Measurements from ENCODE around the gene SLC25A22. TPM values are rescaled to one million over a fixed set of nuclear protein-coding genes. Genes with fewer than 3 reads are reported as not detected.
A peak's percentile ranks its signal among the peaks of the same experiment; 100 is the strongest.

Gene SLC25A22
- total and polyA plus RNA-seq, 10 donors, result 6.3 to 23.2 (median 14.1) TPM

- DNase-seq, result no peak
- peaks cover 0 to 9% (median 0%) of the 10 kb centered on the region in 6 donors for H3K36me3 ChIP-seq
- TF ChIP-seq POLR2AphosphoS5 (IDR thresholded peaks at IDR 0.05) (peak in 1 of 3 donors; percentile 4), POLR2A (IDR thresholded peaks at IDR 0.05) (no peak)
- H3K27ac ChIP-seq, result peak overlapping the region in 6 of 8 donors; percentile 92 to 97 (median 95)
- WGBS, 5 donors, result 29 to 59% (median 38%) methylated on average over 7 to 8 of the region's 8 CpGs
- intact Hi-C loops (cut with DNase I; ENCODE audit: low total_unique reads), result loop anchor here (10.0 kb wide), 1 partner anchor 209 kb away; no protein-coding TSS in a partner anchor
- H3K4me1 ChIP-seq, result peaks cover 28 to 93% (median 76%) of the 10 kb centered on the region in 6 donors
- H3K27me3 ChIP-seq (replicated peaks in 1 of 7), result peaks cover 0 to 60% (median 4%) of the 10 kb centered on the region in 7 donors
- no peaks in the 10 kb centered on the region for H3K9me3 ChIP-seq
- H3K4me3 ChIP-seq, result peak overlapping the region in 2 of 8 donors; percentile 98 to 100
These were observed 47.9 kb upstream of the SLC25A22 start for GRCh38 chr11:845872-846495.

GRCh38 chr11:844693-845644 lies 46.9 kb upstream of the SLC25A22 start:
- H3K4me3 ChIP-seq, result peak overlapping the region in 6 of 8 donors; percentile 91 to 100 (median 98)
- intact Hi-C loops (cut with DNase I; ENCODE audit: low total_unique reads), result loop anchor here (10.0 kb wide), 1 partner anchor 210 kb away; no protein-coding TSS in a partner anchor
- no peaks in the 10 kb centered on the region for H3K9me3 ChIP-seq
- H3K4me1 ChIP-seq, result peaks cover 37 to 93% (median 77%) of the 10 kb centered on the region in 6 donors
- peak overlapping the region; percentile 60 to 97 (median 95) for H3K27ac ChIP-seq
- H3K27me3 ChIP-seq (replicated peaks in 1 of 7), result peaks cover 0 to 52% (median 4%) of the 10 kb centered on the region in 7 donors
- WGBS, 5 donors, result 31 to 43% (median 35%) methylated on average over 11 to 31 of the region's 31 CpGs
- TF ChIP-seq CTCF (IDR thresholded peaks at IDR 0.05 in 8 of 11, conservative IDR thresholded peaks at IDR 0.05 in 3 of 11), result peak in 2 of 11 experiments; percentile 20 to 26
- TF ChIP-seq POLR2A (IDR thresholded peaks at IDR 0.05), result no peak
- TF ChIP-seq POLR2AphosphoS5 (IDR thresholded peaks at IDR 0.05), result peak; percentile 69 to 79 (median 73)
- peaks cover 0 to 11% (median 4%) of the 10 kb centered on the region in 6 donors for H3K36me3 ChIP-seq
- DNase-seq, result peak; percentile 90

GRCh38 chr11:843818-844692 lies 46.0 kb upstream of the SLC25A22 start:
- H3K4me3 ChIP-seq, result peak overlapping the region in 7 of 8 donors; percentile 91 to 100 (median 98)
- peaks cover 0 to 43% (median 0%) of the 10 kb centered on the region in 7 donors for H3K27me3 ChIP-seq (replicated peaks in 1 of 7)
- WGBS, 5 donors, result 9 to 14% (median 12%) methylated on average over 5 to 25 of the region's 25 CpGs
- TF ChIP-seq POLR2AphosphoS5 (IDR thresholded peaks at IDR 0.05) (peak; percentile 94), POLR2A (IDR thresholded peaks at IDR 0.05) (no peak), CTCF (IDR thresholded peaks at IDR 0.05 in 8 of 11, conservative IDR thresholded peaks at IDR 0.05 in 3 of 11) (peak in 2 of 11 experiments; percentile 5 to 25)
- H3K4me1 ChIP-seq, result peaks cover 35 to 95% (median 73%) of the 10 kb centered on the region in 6 donors
- no peaks in the 10 kb centered on the region for H3K9me3 ChIP-seq
- intact Hi-C loops (cut with DNase I; ENCODE audit: low total_unique reads), result loop anchor here (10.0 kb wide), 1 partner anchor 211 kb away; no protein-coding TSS in a partner anchor
- DNase-seq, result peak; percentile 94
- H3K36me3 ChIP-seq, result peaks cover 0 to 20% (median 13%) of the 10 kb centered on the region in 6 donors
- H3K27ac ChIP-seq, result peak overlapping the region; percentile 92 to 97 (median 95)

All from spleen (tissue), 11 donors.